NCI-H2196 treated with DMSO at 0.1 percent for 48 hours (cell line): Measurements from ENCODE around the gene ATRX.
"Not testable (repeated sequence)": the region's sequence is repeated elsewhere in the genome, so short reads cannot be mapped to it uniquely, and the experiment has no call there.

Source experiments
- DNase-seq: peaks from one replicate; lab custom pipeline; 2025; ENCODE audit not compliant: unreplicated experiment; lab: John Stamatoyannopoulos, UW

ATRX gene, protein sequence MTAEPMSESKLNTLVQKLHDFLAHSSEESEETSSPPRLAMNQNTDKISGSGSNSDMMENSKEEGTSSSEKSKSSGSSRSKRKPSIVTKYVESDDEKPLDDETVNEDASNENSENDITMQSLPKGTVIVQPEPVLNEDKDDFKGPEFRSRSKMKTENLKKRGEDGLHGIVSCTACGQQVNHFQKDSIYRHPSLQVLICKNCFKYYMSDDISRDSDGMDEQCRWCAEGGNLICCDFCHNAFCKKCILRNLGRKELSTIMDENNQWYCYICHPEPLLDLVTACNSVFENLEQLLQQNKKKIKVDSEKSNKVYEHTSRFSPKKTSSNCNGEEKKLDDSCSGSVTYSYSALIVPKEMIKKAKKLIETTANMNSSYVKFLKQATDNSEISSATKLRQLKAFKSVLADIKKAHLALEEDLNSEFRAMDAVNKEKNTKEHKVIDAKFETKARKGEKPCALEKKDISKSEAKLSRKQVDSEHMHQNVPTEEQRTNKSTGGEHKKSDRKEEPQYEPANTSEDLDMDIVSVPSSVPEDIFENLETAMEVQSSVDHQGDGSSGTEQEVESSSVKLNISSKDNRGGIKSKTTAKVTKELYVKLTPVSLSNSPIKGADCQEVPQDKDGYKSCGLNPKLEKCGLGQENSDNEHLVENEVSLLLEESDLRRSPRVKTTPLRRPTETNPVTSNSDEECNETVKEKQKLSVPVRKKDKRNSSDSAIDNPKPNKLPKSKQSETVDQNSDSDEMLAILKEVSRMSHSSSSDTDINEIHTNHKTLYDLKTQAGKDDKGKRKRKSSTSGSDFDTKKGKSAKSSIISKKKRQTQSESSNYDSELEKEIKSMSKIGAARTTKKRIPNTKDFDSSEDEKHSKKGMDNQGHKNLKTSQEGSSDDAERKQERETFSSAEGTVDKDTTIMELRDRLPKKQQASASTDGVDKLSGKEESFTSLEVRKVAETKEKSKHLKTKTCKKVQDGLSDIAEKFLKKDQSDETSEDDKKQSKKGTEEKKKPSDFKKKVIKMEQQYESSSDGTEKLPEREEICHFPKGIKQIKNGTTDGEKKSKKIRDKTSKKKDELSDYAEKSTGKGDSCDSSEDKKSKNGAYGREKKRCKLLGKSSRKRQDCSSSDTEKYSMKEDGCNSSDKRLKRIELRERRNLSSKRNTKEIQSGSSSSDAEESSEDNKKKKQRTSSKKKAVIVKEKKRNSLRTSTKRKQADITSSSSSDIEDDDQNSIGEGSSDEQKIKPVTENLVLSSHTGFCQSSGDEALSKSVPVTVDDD (N-terminal part only)

DNA sequence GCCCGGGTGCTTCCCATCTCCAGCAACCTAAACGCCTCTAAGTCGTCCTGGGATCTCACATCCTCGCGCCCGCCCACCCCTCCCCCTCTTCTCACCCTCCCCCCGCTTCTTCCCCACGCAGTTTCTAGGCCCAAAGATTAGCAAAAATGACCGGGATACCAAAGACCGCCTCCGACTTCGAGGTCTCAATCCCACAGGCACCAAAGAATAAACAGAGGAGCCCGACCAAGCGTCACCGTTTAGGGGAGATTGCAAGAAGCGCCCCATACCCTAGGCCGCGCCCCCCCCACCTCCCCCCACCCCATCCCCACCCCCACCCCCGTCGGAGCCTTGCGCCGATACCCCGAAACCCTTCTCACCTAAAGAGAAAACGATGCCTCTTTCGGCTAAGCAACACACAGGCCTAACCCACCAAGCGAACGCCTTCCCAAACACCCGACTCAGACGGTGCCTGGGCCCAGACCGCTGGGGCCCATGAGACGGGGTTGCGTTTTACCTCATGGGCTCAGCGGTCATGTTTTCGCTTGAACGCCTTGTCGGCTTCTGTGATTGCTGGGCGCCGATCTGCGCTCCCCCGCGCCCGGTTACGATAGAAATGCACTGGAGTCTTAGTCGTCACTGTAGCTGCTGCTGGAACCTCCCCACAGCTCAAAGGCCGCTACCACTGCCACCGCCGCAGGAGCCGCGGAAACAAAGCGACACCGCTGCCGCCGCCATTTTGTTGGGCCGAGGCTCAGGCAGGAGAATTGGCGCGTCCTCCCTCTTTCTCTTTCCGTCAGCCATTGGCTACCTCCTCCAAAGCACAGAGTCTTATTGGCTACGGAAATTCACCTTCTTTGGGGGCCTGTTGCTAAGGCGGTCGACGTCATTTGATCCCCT is at the start of gene ATRX:
TSS of gene ATRX (minus strand) at position 731 of the 879 bp plus-strand sequence. CDS start at position 516, 215 bp downstream.
- DNase-seq: peak; percentile 56

- not testable (repeated sequence) for DNase-seq
Measured at GRCh38 chrX:77831544-77831943, 45.5 kb upstream of the ATRX start.

DNA sequence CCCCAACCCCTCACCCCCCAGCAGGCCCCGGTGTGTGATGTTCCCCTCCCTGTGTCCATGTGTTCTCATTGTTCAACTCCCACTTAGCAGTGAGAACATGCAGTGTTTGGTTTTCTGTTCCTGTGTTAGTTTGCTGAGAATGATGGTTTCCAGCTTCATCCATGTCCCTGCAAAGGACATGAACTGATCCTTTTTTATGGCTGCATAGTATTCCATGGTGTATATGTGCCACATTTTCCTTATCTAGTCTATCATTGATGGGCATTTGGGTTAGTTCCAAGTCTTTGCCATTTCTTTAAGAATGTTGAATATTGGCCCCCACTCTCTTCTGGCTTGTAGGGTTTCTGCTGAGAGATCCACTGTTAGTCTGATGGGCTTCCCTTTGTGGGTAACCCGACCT is 36.0 kb upstream of the ATRX start:
- DNase-seq: not testable (repeated sequence)

DNA sequence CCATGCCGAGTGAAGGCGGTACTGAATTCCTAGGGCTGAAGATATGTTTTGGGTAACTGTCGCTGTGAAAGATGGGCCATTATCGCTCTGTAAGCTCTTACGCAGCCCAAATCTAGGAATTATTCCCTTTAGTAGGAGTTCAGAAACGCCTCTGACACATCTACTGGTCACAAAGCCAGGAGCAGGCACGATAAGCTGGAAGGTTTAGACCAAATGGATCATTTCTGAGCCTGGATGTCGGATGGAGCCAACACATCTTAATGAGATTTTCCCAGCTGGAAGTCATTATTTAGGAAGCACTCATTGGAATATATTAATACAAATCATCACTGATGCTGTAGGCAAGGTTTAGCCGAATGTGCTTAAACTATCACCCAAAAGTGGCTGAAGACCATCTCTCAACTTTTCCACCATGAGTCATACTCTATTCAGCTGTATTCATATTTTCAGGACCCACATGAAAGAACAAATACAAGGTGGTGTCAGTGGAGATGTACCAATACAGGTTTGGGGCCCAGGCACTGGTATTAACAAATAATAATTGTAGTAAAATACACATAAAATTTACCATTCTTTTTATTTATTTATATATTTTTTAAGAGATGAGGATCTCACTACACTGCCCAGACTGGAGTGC is 34.2 kb upstream of the ATRX start:
- DNase-seq: no peak

- DNase-seq: no peak
Measured at GRCh38 chrX:77814210-77814609, 28.2 kb upstream of the ATRX start.

GRCh38 chrX:77802201-77802600 is 16.2 kb upstream of the ATRX start:
- DNase-seq: no peak

- no peak for DNase-seq
Measured at GRCh38 chrX:77795124-77795523, 9.1 kb upstream of the ATRX start.

DNA sequence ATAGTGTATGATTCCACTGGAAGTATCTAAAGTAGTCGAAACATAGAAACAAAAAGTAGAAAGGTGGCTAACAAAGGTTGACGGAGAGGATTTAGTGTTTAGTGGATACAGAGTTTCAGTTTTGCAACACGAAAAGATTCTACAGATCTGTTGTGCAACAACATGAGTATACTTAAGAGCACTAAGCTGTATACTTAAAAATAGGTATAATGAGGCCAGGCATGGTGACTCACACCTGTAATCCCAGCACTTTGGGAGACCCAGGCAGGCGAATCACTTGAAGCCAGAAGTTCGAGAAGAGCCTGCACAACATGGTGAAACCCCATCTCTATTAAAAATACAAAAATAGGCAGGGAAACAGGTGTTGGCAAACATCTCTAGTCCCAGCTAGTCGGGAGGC is 7.9 kb upstream of the ATRX start:
- no peak for DNase-seq

- DNase-seq: no peak
Measured at GRCh38 chrX:77788050-77788449, 2.0 kb upstream of the ATRX start.

DNA sequence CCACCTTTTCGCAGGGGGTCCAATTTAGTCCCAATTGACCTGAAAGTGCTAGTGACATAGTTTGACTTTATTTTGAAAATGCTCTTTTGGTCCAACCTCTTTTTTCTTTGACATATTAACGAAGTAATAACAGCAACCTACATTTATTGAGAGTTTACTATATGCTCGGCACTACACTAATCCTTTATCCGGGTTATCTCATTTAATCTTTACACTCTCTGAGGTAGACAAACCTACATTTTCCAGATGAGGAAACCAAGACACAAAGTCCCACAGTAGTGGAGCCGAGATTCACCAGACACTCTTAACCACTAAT is 307 bp upstream of the ATRX start:
- DNase-seq: no peak

DNA sequence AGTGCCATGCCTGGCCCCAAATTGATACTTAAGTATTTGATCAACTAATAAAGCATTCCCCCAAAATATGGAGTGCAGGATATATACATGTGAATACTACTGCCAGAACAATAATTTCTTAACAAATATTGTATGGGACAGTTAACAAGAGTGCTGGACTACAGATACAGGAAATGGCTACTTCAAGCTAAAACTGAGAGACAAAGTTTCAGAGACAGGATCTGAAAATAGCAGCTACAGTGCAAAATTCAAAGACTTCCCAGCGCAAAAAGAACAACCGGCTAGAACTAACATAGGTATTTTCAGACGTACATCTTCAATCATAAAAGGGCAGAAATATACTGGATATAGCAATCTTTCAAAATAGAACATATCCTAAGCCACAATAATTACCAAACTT is 6.3 kb downstream of the ATRX start:
- no peak for DNase-seq

GRCh38 chrX:77776659-77777058 is 9.4 kb downstream of the ATRX start:
- no peak for DNase-seq

GRCh38 chrX:77771601-77772000 is 14.4 kb downstream of the ATRX start:
- DNase-seq: no peak

GRCh38 chrX:77768787-77769186 is 17.2 kb downstream of the ATRX start:
- no peak for DNase-seq

DNA sequence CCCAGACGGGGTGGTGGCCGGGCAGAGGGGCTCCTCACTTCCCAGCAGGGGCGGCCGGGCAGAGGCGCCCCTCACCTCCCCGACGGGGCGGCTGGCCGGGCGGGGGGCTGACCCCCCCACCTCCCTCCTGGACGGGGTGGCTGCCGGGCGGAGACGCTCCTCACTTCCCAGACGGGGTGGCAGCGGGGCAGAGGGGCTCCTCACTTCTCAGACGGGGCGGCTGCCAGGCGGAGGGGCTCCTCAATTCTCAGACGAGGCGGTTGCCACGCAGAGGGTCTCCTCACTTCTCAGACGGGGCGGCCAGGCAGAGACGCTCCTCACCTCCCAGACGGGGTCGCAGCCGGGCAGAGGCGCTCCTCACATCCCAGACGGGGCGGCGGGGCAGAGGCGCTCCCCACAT is 19.8 kb downstream of the ATRX start:
- DNase-seq: not testable (repeated sequence)

DNA sequence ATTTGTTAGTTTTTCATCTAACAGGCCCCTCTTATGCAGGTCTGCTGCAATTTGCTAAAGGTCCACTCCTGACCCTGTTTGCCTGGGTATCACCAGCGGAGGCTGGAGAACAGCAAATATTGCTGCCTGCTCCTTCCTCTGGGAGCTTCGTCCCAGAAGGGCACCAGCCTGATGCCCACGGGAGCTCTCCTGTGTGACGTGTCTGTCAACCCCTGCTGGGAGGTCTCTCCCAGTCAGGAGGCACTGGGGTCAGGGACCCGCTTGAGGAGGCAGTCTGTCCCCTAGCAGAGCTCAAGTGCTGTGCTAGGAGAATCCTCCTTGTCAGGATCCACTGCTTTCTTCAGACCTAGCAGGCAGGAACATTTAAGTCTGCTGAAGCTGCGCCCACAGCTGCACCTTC is 30.5 kb downstream of the ATRX start:
- DNase-seq: no peak

- DNase-seq: not testable (repeated sequence)
Measured at GRCh38 chrX:77753942-77754341, 32.1 kb downstream of the ATRX start.

GRCh38 chrX:77749695-77750094 is 36.3 kb downstream of the ATRX start:
- DNase-seq: no peak

DNA sequence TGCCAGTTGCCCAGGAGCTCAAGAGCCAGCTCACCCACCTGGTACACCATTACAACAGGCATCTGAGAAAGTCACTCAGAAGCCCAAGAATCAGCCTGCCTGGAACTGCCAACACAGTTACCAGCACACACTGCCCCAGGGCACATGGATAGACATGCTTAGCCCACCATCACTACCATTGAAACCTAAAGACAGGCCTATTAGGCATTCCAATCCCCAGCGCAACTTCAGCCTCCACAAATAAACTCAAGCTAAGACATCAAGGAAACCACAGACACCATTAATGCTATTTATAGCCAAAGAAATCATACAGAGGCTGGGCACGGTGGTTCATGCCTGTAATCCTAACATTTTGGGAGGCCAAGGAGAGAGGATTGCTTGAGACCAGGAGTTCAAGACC is 42.3 kb downstream of the ATRX start:
- no peak for DNase-seq
